Pancreas (tissue), 10 donors: Measurements from ENCODE around the gene NRAP. TPM values are rescaled to one million over a fixed set of nuclear protein-coding genes. Genes with fewer than 3 reads are reported as not detected.
"Not testable (repeated sequence)": the region's sequence is repeated elsewhere in the genome, so short reads cannot be mapped to it uniquely, and the experiment has no call there.

Source experiments
- ATAC-seq, 4 donors: fragments of 200-7000 bp; cut with Tn5 transposase; one replicate each; pipeline versions ENCODE4 v1.8.0 to v1.9.1; 2020; ENCODE audit warnings: mild to moderate bottlenecking in 4 of 4, moderate library complexity in 4 of 4
- DNase-seq, 6 donors: peaks; one replicate each; pipeline ENCODE4 v3.0.0-alpha.2; 2020
- FAIRE-seq: peaks from 2 replicates; lab custom pipeline; 2012; peaks lifted over from hg19 to GRCh38; lab: Jason Lieb, UNC
- H3K27ac ChIP-seq, 4 donors: fragments of 200-600 bp; sonication (generic); 1 replicate in 3 of 4; 2 replicates in 1 of 4; pipeline versions ENCODE4 v1.5.0 to v1.8.0; 2020
- H3K27me3 ChIP-seq, 4 donors: fragments of 200-600 bp; one replicate each; pipeline ENCODE4 v1.8.0; 2021
- H3K36me3 ChIP-seq, 3 donors: fragments of 200-600 bp; sonication (generic) in 1 of 3; one replicate each; pipeline versions ENCODE4 v1.5.0 to v1.8.0; 2020 to 2021
- H3K4me1 ChIP-seq, 3 donors: fragments of 200-600 bp; one replicate each; pipeline ENCODE4 v1.8.0; 2021
- H3K4me3 ChIP-seq, 4 donors: fragments of 200-600 bp; sonication (generic) in 2 of 4; one replicate each; pipeline versions ENCODE4 v1.5.0 to v1.8.0; 2020 to 2021
- H3K9me3 ChIP-seq, 4 donors: fragments of 200-600 bp; one replicate each; pipeline ENCODE4 v1.8.0; 2021
- CTCF ChIP-seq, 4 donors: fragments of 200-600 bp; sonication (generic) in 3 of 4; IDR thresholded peaks; one replicate each; pipeline versions ENCODE4 v1.5.0 to v1.8.0; 2021; ENCODE audit warnings: antibody characterized with exemption in 4 of 4
- WGBS, 2 donors: extraction: QIAGEN DNeasy Blood & Tissue Kit; methylation state at CpG; one replicate each; pipeline ENCODE4 v1.1.7; 2013; 5-methylcytosine and 5-hydroxymethylcytosine counted together
- intact Hi-C, 3 donors: fragments of 100-400 bp; cut with DNase I; formaldehyde crosslinking; loops; one replicate each; pipeline versions ENCODE4 v1.11.1 to v1.14.2; 2022
- polyA plus RNA-seq, 2 donors: library from polyadenylated mRNA; stranded (reverse); fragments of 200-250 nt; gene quantifications; one replicate each; pipeline ENCODE4 v1.2.3, GENCODE V29; 2013
- total RNA-seq, 6 donors: library from RNA; stranded (reverse); fragmentation: NEBNext Ultra II Directional in 4 of 6; extraction: Animal tissue kit (Norgen Biotek cat#: 25700) in 4 of 6; gene quantifications; one replicate each; pipeline versions ENCODE4 v1.2.1 to v1.2.4, GENCODE V29; 2021 to 2023
- donor health status: healthy with polysubstance abuse.
- donor health status: DM: no; HTN: no; CAD: no; lungs with moderate emphysema.
- donor health status: DM: no; HTN: no; CAD: no.
- donor health status: control.
- donor health status: control.
- donor health status: Bipolar disorder and iron deficiency.
- donor health status: DM: yes; HTN: yes; CAD: no.
- donor health status: DM: no; HTN: no; CAD: no.
- donor health status: DM: no; HTN: no; CAD: no.
- donor health status: DM: yes; HTN: yes; CAD: no.

NRAP gene
- total and polyA plus RNA-seq, 8 donors, result 0.03 to 0.67 (median 0.04) TPM; not detected in 1

GRCh38 chr10:113663142-113663541 lies 699 bp downstream of the NRAP start:
- no peak for TF ChIP-seq CTCF (IDR thresholded peaks at IDR 0.05)
- no peak for DNase-seq
- no peak overlapping the region for H3K4me3 ChIP-seq
- no peaks in the 10 kb centered on the region for H3K27me3 ChIP-seq
- H3K36me3 ChIP-seq, result no peaks in the 10 kb centered on the region
- no peak for FAIRE-seq
- no peak overlapping the region for H3K27ac ChIP-seq
- ATAC-seq, result no peak
- WGBS, 2 donors, result 71 to 72% methylated on average over 5 of the region's 5 CpGs
- intact Hi-C loops, result no loop called here
- H3K9me3 ChIP-seq, result no peaks in the 10 kb centered on the region
- no peaks in the 10 kb centered on the region for H3K4me1 ChIP-seq

- TF ChIP-seq CTCF (IDR thresholded peaks at IDR 0.05), result no peak
- ATAC-seq, result no peak
- no peak for DNase-seq
- intact Hi-C loops, result no loop called here
- Histone ChIP-seq H3K27ac (no peak overlapping the region), H3K27me3 (no peaks in the 10 kb centered on the region), H3K4me3 (no peak overlapping the region), H3K36me3 (no peaks in the 10 kb centered on the region), H3K9me3 (no peaks in the 10 kb centered on the region), H3K4me1 (no peaks in the 10 kb centered on the region)
- WGBS, 2 donors, result 94 to 100% methylated on average over 2 of the region's 2 CpGs
- no peak for FAIRE-seq
Observed at GRCh38 chr10:113661332-113661731, 2.5 kb downstream of the NRAP start.

- no peak for FAIRE-seq
- intact Hi-C loops, result no loop called here
- H3K27ac ChIP-seq, result no peak overlapping the region
- DNase-seq, result no peak
- H3K36me3 ChIP-seq, result no peaks in the 10 kb centered on the region
- H3K27me3 ChIP-seq, result no peaks in the 10 kb centered on the region
- no peak for TF ChIP-seq CTCF (IDR thresholded peaks at IDR 0.05)
- no peaks in the 10 kb centered on the region for H3K9me3 ChIP-seq
- no peak overlapping the region for H3K4me3 ChIP-seq
- ATAC-seq, result no peak
- H3K4me1 ChIP-seq, result no peaks in the 10 kb centered on the region
Observed at GRCh38 chr10:113657544-113657943, 6.3 kb downstream of the NRAP start.

GRCh38 chr10:113656896-113657295 lies 6.9 kb downstream of the NRAP start:
- Histone ChIP-seq H3K27me3 (no peaks in the 10 kb centered on the region), H3K9me3 (no peaks in the 10 kb centered on the region), H3K27ac (no peak overlapping the region), H3K4me3 (no peak overlapping the region), H3K4me1 (no peaks in the 10 kb centered on the region), H3K36me3 (no peaks in the 10 kb centered on the region)
- no peak for DNase-seq
- 80 to 83% methylated on average over 2 of the region's 2 CpGs for WGBS, 2 donors
- ATAC-seq, result no peak
- FAIRE-seq, result no peak
- no peak for TF ChIP-seq CTCF (IDR thresholded peaks at IDR 0.05)
- intact Hi-C loops, result no loop called here

GRCh38 chr10:113652456-113652855 lies 11.4 kb downstream of the NRAP start:
- DNase-seq, ATAC-seq, H3K27ac ChIP-seq, H3K4me3 ChIP-seq, H3K27me3 ChIP-seq, intact Hi-C loops, FAIRE-seq, H3K36me3 ChIP-seq, H3K4me1 ChIP-seq, H3K9me3 ChIP-seq: not testable (repeated sequence)
- 95 to 97% methylated on average over 3 of the region's 3 CpGs for WGBS, 2 donors
